HK-2 (cell line): ENCODE data around the gene UPK2.

ENCODE experiments used
- DNase-seq: peaks from one replicate; pipeline ENCODE4 v3.0.0-alpha.2; 2018; ENCODE audit not compliant: unreplicated experiment

UPK2 gene

DNA sequence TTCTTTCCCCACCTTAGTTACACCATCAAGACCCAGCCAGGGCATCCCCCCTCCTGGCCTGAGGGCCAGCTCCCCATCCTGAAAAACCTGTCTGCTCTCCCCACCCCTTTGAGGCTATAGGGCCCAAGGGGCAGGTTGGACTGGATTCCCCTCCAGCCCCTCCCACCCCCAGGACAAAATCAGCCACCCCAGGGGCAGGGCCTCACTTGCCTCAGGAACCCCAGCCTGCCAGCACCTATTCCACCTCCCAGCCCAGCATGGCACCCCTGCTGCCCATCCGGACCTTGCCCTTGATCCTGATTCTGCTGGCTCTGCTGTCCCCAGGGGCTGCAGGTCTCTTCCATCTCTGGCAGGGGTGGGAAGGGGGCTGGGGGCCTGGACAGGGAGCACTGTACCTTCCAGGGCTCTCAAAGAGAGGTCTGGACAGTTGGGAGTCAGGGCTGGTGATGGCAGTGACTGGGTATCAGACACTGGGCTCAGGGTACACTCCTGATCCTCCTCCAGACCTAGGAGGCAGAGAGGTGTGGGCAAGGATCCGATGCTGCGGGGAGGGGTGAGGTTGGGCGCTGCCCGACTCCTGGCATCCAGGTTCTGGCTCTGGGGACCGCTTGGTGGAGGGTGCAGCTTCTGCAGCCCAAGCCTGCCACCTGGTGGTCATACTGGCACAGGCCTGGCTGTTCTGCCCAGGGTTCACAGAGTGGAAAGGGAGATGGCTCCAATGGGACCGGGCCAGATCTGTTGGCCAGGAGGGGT lies at the start of gene UPK2:
TSS of gene UPK2 (plus strand) at position 205 of the 753 bp plus-strand sequence. CDS start at position 258, 53 bp downstream.
- peak; percentile 79 for DNase-seq

DNA sequence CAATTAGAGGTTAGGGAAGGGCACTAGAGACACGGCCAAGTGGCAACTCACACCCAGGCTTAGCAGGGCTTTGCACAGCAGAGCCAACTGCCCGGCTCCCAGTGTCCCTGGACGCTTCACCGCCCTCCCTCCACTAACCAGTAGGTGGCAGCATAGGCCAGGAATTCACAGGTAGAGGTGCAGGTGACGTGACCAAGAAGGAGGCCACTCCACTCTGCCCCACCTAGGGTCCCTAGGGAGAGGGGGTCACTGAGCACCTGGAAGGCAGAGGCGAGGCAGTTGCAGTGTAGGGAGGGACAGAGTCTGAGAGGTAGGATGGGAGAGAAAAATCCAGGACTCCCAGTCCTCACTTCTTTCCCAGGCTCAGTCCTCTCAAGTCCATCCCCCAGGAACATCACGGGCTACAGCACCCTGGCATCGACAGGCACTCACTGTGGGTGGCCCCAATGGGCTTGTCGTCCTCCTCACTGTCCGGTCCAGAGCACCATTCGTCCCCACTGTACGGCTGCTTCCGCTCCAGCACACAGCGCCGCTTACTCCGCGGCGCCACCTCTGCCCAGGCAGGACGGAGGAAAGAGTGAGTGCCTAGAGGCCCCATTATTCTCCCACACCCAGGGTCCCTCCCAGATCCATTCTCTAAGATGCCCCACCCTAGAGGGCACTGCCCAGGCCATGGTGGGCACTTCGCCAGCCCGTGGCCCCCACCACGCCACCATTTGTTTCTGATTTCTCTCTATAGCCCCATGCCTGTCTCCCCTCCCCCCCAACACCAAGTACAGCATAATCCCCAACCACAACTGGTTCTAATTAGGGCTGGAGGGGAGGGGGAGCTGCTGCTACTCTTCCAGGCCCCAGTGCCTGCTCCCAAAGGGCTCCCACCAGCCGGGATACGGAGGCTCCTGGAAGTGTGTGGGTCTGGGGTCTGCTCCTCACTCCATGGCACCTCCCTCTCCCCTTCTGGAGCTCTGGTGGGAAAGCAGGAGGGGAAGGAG lies 48.8 kb upstream of the UPK2 start:
- DNase-seq: peak; percentile 86

DNA sequence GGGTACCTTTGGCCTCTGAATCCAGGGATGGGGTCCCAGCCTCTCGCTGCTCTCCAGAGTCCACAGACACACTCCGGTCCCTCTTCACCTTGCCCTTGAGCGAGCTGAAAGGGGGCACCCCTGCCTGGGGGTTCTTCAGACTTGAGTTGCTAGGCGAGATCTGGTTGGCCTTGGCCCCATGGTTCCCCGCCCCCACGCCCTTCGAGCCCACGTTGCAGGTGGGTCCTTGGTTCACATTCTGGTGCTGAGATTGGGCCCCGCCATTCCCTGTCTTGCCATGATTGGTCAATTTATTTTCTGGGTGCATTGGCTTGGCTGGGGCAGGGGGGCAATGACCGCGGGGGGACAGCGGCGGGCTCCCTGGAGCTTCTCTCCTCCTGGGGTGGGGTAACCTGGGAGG lies 47.8 kb upstream of the UPK2 start:
- no peak for DNase-seq

DNA sequence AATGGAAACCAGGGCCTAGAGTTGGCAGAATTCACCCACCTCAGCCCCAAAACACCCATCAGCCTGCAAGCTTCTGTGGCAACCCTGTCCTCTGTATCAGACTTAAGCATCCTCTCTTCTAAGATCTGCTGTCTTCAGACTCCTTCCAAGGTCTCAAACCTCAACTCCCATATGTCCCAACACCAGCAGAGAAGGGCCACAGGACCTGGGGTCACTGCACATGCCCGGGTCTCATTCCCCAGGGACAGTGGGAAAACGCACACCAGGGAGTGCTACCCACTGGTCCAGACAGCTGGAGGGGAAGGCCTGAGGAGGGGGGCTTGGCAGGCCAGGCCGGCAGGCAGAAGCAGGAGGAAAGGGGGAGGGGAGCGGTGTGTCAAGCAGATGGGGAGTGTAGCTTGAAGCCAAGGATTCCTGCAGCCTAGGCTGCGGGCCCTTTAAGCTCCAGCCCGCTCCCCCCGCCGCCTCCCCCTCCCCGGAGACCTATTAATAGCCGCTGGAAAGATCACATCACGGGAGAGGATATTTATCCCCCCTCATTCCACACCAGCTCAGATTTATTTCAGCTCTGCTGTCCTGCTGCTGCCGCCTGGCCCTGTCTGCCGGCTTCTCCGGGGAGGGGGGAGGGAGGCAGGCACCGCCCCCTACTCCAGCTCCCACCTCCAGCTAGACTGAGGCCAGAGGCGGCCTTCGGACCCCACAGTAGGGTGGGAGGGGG lies 47.0 kb upstream of the UPK2 start:
- peak; percentile 51 for DNase-seq

DNA sequence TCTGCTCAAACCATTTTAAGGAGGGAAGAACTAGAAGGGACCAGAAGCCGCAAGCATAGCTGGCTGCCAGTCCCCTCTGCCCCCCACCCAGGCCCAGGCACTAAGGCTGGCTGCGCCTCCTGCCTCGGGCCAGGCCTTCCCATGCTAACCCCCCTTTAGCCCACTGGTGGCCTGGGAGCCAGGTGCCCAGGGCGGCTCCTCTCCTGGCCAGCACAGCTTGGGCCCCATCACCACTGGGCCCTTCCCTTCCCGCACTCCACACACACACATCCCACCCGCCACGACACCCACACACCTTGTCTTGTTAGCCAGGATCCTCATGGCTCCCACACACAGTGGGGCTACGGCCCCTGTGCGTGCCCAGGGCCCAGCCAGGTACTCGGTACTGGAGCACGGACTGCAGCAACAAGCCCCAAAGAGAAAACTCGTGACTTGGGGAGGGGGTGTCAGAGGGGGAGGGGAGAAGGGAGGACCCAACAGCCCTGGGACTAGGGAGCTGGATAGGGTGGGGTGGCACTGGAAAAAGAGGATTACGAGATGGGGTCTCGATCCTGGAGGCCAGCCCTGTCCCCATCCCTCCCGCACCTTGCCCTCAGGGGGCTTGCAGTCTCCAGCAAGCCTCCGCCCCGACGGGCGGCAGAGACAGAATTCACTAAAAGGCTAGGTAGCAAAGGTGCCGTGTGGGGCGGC lies 46.3 kb upstream of the UPK2 start:
- DNase-seq: no peak

DNA sequence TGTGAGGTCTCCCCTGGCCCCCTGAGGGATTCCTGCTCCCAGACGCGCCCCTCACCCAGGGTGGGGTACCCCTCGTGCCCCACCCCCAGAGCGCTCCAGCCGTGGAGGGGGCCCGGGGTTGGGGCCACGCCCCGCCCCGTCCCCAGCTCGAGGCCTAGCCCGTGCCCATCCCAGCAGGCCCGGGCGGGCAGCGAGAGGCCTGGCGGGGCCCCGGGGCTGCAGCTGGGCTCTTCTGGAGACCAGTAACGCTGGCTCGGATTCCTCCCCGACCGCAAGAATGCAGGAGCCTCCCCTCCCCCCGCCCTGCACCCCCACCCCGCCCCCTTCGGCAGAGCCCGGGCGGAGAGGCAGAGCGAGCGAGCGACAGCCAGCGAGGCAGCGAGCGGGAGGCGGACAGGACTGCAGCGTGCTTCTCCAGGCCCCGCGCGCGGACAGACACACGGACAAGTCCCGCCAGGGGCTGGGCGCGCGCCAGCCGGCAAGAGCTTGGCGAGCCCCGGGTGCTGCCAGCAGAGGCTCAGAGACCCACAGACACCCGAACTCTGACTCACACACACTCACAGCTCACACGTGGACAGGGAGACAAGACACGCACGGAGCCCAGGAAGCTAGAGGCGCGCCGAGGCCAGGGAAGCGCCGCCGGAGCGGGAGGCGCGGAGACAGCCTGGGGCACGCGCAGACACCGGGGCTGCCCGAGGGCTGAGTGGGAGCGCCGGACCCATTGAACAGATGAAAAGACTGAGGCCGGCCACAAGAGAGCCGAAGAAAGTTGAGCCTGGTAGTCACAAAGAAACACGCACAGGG lies 45.6 kb upstream of the UPK2 start:
- DNase-seq: peak; percentile 92

DNA sequence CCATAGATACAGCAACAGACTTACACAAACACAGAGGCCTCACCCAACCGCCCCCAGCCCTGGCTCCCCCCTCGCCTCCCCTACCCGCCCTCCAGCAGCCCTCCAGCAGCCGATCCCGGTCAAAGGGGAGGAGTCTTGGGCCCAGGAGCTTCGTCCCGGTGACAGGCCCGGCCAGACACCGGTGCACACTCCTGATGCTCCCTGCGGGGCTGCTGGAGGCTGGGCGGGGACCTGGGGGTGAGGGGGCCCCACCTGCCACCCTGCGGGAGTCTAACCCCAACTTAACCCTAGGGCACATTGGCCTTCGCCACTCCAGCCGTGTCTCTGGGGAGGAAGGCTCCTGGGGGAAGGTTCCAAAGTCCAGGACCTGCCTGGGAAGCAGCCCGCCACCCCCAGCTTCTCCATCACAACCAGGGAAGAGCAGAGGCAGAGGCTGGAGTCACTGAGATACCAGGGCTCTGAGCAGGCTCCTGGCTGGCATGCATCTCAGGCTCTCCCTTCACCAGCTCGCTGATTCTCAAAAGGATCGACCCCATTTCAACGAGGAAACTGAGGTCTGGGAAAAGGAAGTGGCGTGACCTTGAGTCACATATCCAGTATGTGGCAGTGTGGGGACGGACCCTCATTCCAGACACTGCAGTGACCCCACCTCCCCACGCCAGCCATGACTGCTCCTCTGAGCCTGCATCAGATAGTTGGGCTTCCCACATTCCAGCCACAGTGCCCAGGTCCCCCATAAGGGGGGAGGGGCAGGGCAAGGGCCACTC lies 44.8 kb upstream of the UPK2 start:
- peak; percentile 63 for DNase-seq

DNA sequence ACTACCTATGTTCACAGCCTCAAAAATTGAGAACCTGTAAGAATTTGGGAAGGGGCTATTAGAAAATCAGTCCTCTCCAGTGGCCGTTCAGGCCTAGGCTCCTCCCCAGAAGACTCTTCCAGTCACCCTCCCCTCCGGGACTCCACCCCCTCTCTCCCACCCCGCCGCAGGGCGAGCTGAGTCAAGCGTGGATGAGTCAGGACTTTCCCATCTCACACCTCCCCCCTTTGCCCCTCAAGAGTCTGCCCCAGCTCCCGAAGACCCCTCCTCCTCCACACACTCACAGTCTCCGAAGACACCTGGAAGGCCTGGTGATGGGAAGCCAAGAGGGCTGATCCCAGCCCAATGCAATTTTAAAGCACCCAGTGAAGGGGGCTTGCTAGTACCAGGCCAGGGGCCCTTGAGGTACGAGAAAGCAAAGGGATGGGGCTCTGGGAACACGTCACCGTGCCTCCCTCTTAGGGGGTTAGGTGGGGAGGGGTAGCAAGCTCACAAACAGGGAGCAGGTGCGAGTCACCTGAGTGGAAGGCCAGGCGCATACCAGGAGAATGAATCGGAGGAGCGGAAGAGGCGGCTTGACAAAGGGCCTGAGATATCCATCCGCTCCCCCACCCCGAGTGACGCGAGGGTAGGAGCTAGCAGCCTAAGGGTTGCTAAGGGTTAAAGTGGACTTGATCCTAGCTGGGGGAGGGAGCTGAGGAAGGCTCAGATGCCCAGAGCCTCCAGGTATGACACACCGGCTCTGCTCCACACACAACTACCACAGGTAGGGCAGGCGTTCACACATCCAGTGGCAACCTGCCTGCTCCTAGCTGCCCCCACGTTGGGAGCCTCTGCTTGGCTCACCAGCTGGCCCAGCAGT lies 44.0 kb upstream of the UPK2 start:
- DNase-seq: peak; percentile 87

DNA sequence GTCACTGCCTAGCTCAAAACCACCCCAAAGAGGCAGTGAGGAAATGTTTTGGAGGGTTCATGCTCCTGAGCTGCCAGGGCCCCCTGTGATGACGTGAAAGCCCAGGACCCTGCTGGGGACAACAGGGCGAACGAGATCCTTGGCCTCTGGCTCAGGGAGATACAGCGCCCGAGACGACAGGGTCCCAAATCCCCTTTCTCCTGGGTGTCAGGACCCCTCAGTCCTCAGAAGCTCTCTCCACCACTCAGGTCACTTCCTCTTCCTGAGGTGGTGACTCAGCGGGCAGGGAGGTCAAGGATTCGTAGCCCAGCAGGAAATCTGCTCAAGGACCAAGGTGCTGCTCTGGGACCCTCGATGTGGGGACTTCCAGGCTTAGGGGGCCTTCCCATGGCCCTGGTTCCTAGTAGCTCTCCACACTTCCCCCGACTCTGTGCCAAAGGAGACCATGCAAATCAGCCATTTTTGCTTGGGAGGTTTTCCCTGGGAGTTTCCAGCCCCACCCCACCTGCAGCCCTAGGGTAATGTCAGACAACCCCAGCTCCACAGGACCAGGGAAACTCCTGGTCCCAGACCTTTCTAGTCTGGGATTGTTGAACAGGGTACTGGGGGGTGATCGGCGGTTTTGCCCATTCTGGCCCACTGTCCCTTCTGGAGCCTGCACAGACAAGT lies 43.2 kb upstream of the UPK2 start:
- peak; percentile 54 for DNase-seq

DNA sequence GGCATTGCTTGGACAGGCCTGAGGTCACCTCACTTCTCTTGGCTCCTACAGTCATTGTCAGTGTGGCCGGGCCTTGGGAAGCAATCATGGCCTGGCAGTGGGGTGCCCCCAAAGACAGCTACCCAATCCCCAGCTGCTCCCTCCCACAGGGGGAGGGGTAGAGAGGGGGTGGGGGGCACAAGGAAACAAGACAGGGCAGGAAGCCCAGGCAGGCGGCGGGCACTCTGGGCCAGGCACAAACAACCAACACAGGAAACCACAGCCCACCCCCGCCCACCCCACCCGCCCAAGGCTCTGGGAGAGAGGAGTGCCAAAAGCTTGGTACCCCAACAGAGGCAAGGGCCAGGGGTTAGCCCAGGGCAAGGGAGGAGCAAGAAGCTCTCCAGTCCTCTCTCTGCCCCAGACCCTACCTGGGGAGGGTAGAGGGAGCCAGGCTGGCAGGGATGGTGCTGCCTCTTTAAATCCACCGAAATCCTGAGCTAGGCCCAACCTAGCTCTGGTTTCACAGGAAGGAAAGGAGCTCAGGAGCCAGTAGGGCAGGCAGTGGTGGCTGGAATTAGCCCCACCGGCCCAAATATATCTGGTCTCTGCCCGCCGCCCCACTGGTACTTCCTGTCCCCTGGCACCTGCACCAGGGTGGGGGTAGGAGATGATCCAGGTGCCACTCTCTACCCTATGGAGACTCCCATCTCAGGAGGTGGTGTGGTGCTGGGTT lies 42.5 kb upstream of the UPK2 start:
- no peak for DNase-seq

DNA sequence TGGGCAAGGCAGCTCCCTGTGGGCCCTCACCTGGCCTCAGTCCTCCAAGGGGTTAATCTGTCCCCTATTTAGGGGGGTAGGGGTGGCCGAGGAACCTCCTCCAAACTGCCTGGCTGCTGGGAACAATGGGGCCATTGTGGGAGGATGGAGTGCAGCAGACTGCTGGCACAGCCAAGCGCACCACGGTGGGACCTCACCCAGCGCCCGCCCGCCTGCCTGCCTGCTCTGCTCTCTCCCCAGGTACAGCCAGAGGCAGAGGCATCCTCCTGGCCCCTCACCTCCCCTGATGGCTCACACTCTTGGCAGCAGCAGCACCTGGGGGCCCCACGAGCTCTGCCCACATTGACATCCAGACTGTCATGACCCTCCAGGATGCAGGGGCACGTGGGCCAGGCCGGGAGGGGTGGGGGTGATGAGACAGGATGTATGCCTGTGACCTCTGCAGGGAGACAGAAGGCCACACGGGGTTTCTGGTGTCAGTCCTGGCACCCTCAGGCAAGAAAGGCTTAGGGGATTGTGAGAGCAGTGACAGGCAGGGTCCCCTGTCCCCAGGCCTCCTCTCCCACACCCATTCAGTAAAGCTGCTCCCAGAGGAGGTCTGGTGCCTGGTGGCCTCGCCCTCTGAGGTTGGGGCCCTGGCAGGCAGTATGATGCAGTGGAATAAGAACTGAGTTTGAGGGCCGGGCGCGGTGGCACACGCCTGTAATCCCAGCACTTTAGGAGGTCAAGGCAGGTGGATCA lies 41.8 kb upstream of the UPK2 start:
- peak; percentile 64 for DNase-seq

DNA sequence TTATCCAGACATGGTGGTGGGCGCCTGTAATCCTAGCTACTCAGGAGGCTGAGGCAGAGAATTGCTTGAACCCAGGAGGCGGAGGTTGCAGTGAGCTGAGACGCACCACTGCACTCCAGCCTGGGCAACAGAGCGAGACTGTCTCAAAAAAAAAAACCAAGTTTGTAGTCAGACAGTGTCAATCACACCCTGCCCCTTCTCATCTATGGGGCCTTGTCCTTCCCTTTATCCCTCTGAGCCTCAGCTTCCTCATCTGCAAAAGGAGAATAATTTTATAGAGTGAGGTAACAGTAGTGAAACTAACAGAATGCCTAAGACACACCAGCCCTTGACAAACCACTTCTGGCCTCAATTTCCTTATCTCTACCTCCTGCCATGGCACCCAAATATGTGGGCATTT lies 41.1 kb upstream of the UPK2 start:
- DNase-seq: no peak

DNA sequence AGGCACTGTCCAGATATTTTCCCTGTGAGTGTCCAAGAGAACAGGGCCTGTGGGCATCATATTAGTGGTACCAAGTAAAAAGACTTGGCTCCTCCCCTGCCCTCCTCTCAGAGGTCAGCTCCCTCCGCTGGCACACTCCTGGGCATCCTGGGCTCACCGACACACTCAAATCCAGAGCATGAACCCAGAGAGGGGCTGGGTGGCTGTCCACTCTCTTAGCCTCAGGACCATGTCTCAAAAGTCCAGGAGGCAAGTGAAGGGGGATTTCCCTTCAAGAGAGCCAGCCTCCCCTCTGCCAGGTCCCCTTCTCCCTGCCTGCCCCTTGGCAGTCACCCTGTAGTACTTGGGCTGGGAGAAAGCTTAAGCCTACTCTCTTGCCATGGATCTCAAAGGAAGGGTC lies 40.7 kb upstream of the UPK2 start:
- no peak for DNase-seq

DNA sequence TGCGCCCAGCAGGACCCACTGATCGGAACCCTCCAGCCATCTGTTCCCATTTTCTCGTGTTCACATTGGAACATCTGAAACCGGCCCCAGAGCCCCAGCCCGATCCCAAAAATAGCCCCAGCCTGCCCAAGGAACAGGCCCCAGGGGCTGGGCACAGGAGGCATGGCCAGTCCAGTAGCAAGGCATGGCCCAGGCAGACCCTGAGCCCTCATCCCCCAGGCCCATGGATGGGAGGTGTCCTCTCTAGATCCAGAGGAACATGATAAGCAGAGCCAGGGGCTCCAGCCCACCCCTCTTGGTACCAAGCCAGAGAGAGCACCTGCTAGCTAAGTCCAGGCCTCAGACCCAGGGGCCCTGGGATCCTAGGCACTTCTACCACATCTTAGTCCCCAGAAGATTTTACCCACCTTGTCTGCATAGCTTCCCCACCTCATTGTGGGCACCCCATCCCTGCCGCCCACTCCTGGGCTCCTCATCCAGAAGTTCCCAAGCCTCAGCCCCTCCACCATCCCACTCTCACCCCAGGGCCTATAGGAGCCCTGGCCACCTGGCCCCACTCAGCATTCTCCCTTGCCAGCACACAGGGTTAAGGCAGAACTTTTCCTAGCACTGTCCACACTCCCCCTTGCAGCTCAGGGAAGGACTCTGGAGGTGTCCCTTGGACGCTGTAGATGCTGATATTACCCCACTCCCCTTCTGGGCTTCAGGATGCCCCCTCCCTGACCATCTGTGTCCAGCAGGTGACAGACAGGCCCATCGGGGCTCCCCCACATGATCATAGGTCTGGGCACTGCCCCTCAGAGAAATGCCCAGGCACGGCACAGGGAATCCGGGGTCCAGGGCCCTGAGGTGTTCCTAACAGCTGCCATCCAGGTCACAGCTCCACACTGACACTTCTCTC lies 39.9 kb upstream of the UPK2 start:
- no peak for DNase-seq

DNA sequence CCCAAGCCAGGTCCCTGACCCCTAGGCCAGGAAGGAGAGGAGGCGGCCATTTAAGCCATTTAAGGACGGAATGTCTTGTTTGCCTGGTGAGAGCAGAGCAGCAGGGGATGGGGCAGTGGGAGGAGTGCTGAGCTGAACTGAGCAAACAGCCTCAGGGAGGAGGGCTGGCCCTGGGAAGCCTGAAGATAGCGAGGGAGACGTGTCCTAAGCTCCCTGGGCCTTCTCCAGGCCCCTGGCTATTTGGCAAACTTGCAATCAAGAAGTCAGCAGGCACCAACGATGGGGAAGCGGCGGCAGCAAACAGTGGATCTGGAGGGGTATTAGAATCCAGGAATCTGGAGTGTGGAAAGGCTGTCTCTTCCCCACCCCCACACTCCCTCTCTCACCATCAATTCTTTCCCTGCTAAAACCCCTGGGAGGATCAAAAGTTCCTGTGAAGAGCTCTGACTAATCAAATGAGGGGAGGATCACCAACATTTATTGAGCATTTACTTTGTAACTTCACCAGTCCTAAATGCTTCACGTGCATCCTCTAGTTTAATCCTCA lies 39.2 kb upstream of the UPK2 start:
- no peak for DNase-seq
